AG04449 (cell line): ENCODE measurements around the gene ASTN2.

Experiments used
- CTCF ChIA-PET: fragments of 350-600 bp; formaldehyde crosslinking; extraction: SDS; loops from one replicate; lab custom pipeline; 2021; ENCODE audit warnings: antibody characterized with exemption; lab: Yijun Ruan, JAX
- POLR2A ChIA-PET: fragments of 400-600, 350-600 bp; formaldehyde crosslinking; extraction: SDS; loops from one replicate; lab custom pipeline; 2020; ENCODE audit warnings: antibody characterized with exemption, inconsistent platforms; lab: Yijun Ruan, JAX
- DNase-seq: peaks from one replicate; pipeline ENCODE4 v3.0.0-alpha.2; 2010; ENCODE audit warnings: low read depth, low spot score
- H3K4me3 ChIP-seq: 2 replicates; pipeline ENCODE4 v1.5.1; 2011; ENCODE audit warnings: low read depth, mild to moderate bottlenecking, control low read depth, low read length
- TF ChIP-seq, protein P1 (sequence below): IDR thresholded peaks from one replicate; pipeline ENCODE4 v1.5.1; 2011; ENCODE audit warnings: mild to moderate bottlenecking, moderate library complexity, low read length, control low read depth, inconsistent platforms; ENCODE audit not compliant: insufficient read depth; ENCODE audit errors: missing control alignments

ASTN2 gene

DNA sequence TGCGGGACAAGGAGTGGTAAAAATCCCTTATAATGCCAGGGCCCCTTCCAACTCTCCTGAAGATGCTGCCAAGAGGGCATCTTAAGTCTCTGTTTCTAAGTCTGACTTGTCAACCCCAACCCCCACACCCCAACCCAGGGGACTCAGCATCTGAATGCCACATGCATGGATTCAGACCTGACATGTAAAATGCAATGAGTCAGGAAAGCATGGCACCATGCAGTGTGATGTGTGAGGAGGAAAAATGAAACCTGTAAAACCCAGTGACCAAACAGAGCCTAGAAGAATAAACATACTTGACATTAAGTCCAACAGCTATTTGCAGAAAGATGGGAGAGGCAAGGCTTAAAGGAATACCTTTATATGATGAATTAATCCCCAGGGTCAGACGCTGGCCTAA, 112.4 kb downstream of the ASTN2 start:
- TF ChIP-seq, protein P1, sequence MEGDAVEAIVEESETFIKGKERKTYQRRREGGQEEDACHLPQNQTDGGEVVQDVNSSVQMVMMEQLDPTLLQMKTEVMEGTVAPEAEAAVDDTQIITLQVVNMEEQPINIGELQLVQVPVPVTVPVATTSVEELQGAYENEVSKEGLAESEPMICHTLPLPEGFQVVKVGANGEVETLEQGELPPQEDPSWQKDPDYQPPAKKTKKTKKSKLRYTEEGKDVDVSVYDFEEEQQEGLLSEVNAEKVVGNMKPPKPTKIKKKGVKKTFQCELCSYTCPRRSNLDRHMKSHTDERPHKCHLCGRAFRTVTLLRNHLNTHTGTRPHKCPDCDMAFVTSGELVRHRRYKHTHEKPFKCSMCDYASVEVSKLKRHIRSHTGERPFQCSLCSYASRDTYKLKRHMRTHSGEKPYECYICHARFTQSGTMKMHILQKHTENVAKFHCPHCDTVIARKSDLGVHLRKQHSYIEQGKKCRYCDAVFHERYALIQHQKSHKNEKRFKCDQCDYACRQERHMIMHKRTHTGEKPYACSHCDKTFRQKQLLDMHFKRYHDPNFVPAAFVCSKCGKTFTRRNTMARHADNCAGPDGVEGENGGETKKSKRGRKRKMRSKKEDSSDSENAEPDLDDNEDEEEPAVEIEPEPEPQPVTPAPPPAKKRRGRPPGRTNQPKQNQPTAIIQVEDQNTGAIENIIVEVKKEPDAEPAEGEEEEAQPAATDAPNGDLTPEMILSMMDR, result no peak
- CTCF ChIA-PET, result no interaction called here
- no peak for DNase-seq
- POLR2A ChIA-PET, result no interaction called here
- no peak overlapping the region for H3K4me3 ChIP-seq

DNA sequence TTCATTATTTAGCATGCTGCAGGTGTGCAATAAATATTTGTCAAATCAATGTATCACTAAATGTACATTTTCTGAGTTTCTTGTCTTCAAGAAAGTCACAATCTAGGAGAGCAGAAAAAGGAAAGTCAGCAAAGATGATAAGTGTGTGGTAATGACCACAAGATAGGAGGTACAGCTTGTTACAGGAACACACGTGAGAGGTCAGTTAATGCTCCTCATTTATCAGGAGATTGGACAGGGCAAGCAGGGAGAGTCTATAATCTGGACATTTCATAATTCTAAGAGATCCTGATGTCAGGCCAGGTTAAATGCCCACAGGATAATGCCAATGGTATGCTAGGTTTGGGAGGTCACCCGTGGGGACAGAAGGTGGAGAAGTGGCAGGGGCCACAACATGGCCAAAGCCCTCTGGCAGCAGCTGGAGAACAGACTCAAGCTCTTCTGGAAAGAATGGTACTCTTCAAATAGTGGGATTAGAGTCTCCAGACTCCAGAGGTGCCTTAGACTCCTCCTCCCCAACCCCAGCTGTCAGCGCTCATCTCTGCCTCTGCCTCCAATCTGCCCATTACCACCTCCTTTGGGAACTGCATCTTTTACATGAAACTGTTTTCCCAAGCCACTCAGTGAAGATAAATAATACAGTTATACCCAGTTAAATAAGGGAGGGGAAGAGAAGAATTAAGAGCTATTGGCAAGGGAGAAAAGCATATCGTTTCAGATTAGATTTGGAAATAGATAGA, 114.3 kb downstream of the ASTN2 start:
- TF ChIP-seq, protein P1, result no peak
- POLR2A ChIA-PET, result no interaction called here
- DNase-seq, result no peak
- CTCF ChIA-PET, result no interaction called here
- H3K4me3 ChIP-seq, result no peak overlapping the region

DNA sequence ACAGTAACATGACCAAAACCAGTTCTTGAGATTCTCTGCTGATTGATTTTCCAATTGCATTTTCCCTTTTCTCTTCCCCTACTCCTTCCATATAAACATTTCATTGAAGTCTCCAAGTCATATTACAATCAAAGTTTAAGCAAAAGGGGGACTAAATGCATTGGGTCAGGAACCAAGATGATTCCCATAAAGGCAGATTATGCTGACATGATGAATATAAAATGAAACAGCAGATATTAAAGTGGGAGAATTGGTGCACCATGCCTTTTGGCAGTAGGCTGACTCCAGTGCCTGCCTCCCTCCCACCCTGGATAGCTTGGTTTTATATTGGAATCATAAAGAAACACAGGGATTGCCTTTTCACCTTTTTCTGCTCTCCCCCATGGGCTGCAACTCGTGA, 118.4 kb downstream of the ASTN2 start:
- no peak overlapping the region for H3K4me3 ChIP-seq
- CTCF ChIA-PET, result no interaction called here
- DNase-seq, result no peak
- TF ChIP-seq, protein P1, result no peak
- POLR2A ChIA-PET, result no interaction called here

DNA sequence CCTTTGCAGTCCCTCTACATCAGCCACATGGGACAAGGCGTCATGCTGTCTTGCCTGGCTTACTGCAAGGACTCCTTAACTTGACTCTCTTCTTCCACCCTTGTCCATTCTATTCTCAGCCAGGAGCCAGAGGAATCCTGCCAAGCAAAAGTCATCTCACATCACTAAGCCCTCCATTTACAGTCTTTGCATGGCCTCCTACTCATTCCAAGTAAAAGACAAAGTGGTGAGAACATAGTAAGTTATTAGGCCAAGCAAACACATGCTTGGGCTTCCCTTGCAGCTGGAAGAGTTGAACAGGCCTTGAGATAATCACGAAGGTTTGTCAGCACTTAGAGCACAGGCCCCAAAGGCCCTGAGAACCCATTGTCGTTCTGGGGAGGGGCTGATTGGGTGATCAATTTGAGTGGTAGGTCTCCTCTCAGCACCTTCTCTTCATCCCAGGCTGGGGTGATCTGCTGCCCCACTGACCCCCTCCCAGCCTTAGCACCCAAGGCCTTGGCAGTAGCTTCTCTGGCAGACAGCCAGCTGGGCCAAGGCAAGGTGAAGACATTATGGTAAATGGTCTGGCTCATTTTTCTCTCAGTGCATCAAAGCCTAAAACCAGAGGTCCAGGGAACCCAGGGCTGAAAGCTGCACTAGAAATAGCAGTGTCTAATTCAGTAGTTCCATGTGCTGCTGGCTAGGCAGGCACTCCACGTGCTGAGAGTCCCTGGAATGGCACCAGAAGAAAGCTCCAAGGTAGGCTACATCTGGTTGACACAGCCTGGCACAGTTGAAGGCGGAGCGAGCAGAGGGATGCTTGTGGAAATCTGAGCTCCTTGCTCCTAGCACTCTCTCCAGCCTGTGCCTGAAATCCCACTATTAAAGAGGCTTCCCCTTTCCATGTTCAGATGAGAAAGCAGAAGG, 121.4 kb downstream of the ASTN2 start:
- DNase-seq, result no peak
- ChIA-PET POLR2A (no interaction called here), CTCF (no interaction called here)
- TF ChIP-seq, protein P1, result no peak
- no peak overlapping the region for H3K4me3 ChIP-seq

DNA sequence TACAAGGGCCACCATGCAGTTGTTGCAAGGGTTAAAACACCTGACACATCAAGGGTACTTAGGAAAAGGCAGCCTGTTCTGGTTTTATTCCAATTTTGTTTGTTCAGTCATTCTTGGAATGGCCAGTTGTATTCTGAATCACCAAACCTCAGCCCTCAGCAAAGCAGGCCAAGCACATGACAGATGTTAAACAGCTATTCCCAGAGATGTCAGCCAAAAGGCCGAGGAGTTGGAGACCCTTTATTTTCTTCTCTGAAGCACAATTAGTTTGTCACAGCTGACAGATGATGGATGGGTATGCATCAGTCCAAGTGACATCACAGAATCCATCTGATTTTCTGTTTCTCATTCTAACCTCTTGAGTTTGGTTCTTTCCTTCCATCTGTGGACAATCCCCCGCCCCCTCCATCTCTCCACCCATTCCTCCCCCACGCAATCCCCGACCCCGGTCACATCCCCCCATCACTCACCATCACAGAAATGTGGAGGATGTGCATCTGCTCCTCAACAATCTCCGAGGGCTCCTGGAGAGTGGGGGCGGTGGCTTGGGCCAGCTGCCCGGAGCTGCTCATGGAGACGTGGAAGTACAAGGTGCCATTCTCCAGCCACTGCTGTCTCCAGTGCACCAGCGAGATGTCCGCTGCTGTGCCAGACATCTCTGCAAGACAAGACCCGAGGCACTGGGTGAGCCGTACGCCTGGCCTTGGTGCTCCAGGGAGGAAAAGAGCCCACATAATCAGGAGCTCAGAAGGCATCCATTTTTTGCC, 123.8 kb downstream of the ASTN2 start:
- ChIA-PET CTCF (no interaction called here), POLR2A (no interaction called here)
- TF ChIP-seq, protein P1, result no peak
- H3K4me3 ChIP-seq, result no peak overlapping the region
- DNase-seq, result no peak
